ENCODE data around the gene HTN3. TPM values are rescaled to one million over a fixed set of nuclear protein-coding genes. Genes with fewer than 3 reads are reported as not detected.
"Not testable (repeated sequence)": the region's sequence is repeated elsewhere in the genome, so short reads cannot be mapped to it uniquely, and the experiment has no call there.

The HTN3 gene
- not detected in 2 replicates for total RNA-seq

GRCh38 chr4:70028159-70028558 is at the start of gene HTN3:
HTN3 (plus strand) TSS chr4:70028459; CDS start chr4:70030741, 2,282 bp downstream.
- not testable (repeated sequence) for H3K4me3 ChIP-seq (ENCODE audit: low read depth, low read length); DNase-seq (ENCODE audit: low read depth)

DNA sequence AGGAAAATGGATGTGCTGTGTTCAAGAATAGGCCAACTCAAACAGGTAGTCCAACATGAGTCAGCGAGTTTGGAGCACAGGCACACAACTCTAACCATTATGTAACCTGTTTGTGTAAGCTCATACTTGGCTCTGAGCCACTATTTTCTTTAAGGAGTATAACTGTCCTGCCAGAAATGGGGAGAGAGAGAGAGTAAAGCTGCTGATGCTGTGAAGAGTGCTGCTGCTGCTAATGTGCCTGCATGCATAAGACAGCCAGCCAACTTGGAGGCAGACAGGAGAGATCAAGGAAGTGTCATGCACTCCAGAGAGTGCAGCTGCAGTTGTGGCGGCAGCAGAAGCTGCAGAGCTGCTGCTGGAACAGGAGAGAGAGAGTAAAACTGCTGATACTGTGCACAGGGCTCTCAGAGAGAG is 44.2 kb upstream of the HTN3 start:
- H3K4me3 ChIP-seq (ENCODE audit: low read depth, low read length) = no peak overlapping the region
- peak; percentile 40 for DNase-seq (ENCODE audit: low read depth)
- TF ChIP-seq, protein P1, sequence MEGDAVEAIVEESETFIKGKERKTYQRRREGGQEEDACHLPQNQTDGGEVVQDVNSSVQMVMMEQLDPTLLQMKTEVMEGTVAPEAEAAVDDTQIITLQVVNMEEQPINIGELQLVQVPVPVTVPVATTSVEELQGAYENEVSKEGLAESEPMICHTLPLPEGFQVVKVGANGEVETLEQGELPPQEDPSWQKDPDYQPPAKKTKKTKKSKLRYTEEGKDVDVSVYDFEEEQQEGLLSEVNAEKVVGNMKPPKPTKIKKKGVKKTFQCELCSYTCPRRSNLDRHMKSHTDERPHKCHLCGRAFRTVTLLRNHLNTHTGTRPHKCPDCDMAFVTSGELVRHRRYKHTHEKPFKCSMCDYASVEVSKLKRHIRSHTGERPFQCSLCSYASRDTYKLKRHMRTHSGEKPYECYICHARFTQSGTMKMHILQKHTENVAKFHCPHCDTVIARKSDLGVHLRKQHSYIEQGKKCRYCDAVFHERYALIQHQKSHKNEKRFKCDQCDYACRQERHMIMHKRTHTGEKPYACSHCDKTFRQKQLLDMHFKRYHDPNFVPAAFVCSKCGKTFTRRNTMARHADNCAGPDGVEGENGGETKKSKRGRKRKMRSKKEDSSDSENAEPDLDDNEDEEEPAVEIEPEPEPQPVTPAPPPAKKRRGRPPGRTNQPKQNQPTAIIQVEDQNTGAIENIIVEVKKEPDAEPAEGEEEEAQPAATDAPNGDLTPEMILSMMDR (conservative IDR thresholded peaks at IDR 0.05; ENCODE audit: low read depth, low read length) = no peak

DNA sequence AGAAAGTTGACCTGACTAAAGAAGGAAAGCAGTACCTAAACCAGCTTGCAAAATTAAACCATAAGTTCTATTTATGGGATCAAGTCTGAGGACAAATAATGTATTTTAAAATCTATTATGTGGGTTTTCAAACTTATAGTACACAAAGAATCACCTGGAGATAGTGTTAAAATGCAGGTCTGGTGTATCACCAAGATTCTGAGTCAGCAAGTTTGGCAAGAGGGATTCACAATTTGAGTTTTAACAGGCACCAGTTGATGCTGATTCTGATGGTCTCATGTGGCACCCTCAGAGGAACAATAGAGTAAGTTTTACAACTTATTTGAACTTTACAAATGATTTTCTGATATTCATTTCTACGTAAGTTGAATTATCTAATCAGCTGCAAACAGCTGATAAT is 41.6 kb upstream of the HTN3 start:
- DNase-seq (ENCODE audit: low read depth) = no peak
- H3K4me3 ChIP-seq (ENCODE audit: low read depth, low read length) = no peak overlapping the region
- TF ChIP-seq, protein P1 (conservative IDR thresholded peaks at IDR 0.05; ENCODE audit: low read depth, low read length) = no peak

DNA sequence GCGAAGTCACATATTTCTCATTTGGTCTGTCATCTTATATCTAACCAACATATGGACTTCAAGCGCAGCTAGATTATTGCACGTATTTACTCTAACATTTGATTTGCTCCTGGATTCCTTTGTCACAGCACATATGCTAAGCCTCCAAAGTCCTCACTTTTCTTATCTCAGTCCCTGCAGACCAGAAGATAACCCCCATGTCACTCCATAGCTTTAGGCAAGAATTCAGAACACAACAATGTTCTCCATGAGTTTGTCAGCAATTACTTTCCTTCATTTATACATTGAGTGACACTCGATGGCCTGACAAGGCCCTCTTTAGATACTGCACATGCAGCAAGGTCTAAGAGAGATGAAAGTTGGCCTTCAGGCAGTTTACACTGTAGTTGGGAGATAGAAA is 37.2 kb upstream of the HTN3 start:
- DNase-seq (ENCODE audit: low read depth) = no peak
- TF ChIP-seq, protein P1 (conservative IDR thresholded peaks at IDR 0.05; ENCODE audit: low read depth, low read length) = no peak

GRCh38 chr4:69994782-69995181 is 33.5 kb upstream of the HTN3 start:
- no peak for DNase-seq (ENCODE audit: low read depth)
- TF ChIP-seq, protein P1 (conservative IDR thresholded peaks at IDR 0.05; ENCODE audit: low read depth, low read length) = no peak
- no peak overlapping the region for H3K4me3 ChIP-seq (ENCODE audit: low read depth, low read length)

More for the DNA sequence above, 37.2 kb upstream of the HTN3 start:
- no peak overlapping the region for H3K4me3 ChIP-seq (ENCODE audit: low read depth, low read length)

- no peak for DNase-seq (ENCODE audit: low read depth)
- TF ChIP-seq, protein P1 (conservative IDR thresholded peaks at IDR 0.05; ENCODE audit: low read depth, low read length) = no peak
- no peak within 1 kb of the TSS for H3K4me3 ChIP-seq (ENCODE audit: low read depth, low read length)
Observed at GRCh38 chr4:69995526-69996016, 32.7 kb upstream of the HTN3 start, which contains the start of gene STATH. STATH (plus strand) TSS chr4:69995966; CDS start chr4:69998438, 2,472 bp downstream.

DNA sequence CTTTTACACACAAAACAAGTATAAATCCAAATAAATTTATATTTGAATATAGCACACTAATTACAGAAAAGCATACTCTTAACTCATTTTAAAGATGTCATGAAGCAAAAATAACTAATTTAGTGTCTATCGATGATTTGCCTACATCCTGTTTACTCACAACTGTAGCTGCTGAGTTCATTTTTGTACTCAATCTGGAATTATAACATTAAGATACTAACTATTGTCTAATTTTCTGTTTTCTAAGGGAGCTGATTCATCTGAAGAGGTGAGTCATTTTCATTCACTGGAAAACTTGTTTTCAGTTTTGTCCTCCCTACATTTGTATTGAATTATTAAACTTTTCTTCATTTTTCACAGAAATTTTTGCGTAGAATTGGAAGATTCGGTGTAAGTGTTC is 28.8 kb upstream of the HTN3 start:
- no peak overlapping the region for H3K4me3 ChIP-seq (ENCODE audit: low read depth, low read length)
- TF ChIP-seq, protein P1 (conservative IDR thresholded peaks at IDR 0.05; ENCODE audit: low read depth, low read length) = no peak
- DNase-seq (ENCODE audit: low read depth) = no peak
